K562 (cell line): Measurements from ENCODE around the gene UCP1. TPM values are rescaled to one million over a fixed set of nuclear protein-coding genes. Genes with fewer than 3 reads are reported as not detected.

Source experiments
- ARID1B ChIP-seq: fragments of 450-650 bp; IDR thresholded peaks from 2 replicates; pipeline ENCODE4 v1.6.1; 2016; ENCODE audit warnings: antibody characterized with exemption, mild to moderate bottlenecking, inconsistent platforms
- ARNT ChIP-seq, 2 experiments: fragments of 450-650 bp; IDR thresholded peaks; 2 replicates each; pipeline ENCODE4 v1.6.1; 2016; ENCODE audit warnings: mild to moderate bottlenecking in 1 of 2
- BRF1 ChIP-seq: IDR thresholded peaks from 3 replicates; pipeline ENCODE4 v1.6.1; 2011; ENCODE audit warnings: borderline replicate concordance, mild to moderate bottlenecking; ENCODE audit not compliant: insufficient read length; ENCODE audit errors: extremely low read depth
- CBFB ChIP-seq: sonication (generic); formaldehyde crosslinking; IDR thresholded peaks from 2 replicates; pipeline ENCODE4 v1.4.0; 2020; ENCODE audit warnings: mild to moderate bottlenecking, missing genetic modification reagents
- CREBBP ChIP-seq: IDR thresholded peaks from one replicate; pipeline ENCODE4 v1.6.1; 2012; ENCODE audit warnings: low read depth, mild to moderate bottlenecking, control low read depth, inconsistent platforms, low read length
- HIVEP1 ChIP-seq: fragments of 250-450 bp; sonication (Bioruptor Pico); IDR thresholded peaks from 2 replicates; pipeline ENCODE4 v1.4.0; 2020; ENCODE audit warnings: mild to moderate bottlenecking
- HOXB6 ChIP-seq: fragments of 250-450 bp; sonication (Bioruptor Pico); IDR thresholded peaks from 2 replicates; pipeline ENCODE4 v1.5.1; 2022; ENCODE audit warnings: mild to moderate bottlenecking, borderline replicate concordance
- JUN ChIP-seq, 2 experiments: sonication (generic) in 1 of 2; formaldehyde crosslinking in 1 of 2; IDR thresholded peaks; 2 replicates each; pipeline versions ENCODE4 v1.6.1 to v1.8.0; 2012 to 2022; ENCODE audit warnings: borderline replicate concordance in 2 of 2, mild to moderate bottlenecking in 2 of 2, improper control_type of control experiment in 1 of 2, low read depth in 1 of 2, low read length in 1 of 2, missing genetic modification reagents in 1 of 2
- MCM3 ChIP-seq: fragments of 450-650 bp; IDR thresholded peaks from 2 replicates; pipeline ENCODE4 v1.6.1; 2016
- NFXL1 ChIP-seq: fragments of 450-650 bp; formaldehyde crosslinking; IDR thresholded peaks from 2 replicates; pipeline ENCODE4 v1.4.0; 2021; ENCODE audit warnings: mild to moderate bottlenecking
- PTTG1 ChIP-seq: fragments of 450-650 bp; IDR thresholded peaks from 2 replicates; pipeline ENCODE4 v1.6.1; 2016; ENCODE audit warnings: low read depth, mild to moderate bottlenecking, missing genetic modification characterization, missing compliant biosample characterization
- SIX5 ChIP-seq, 2 experiments: IDR thresholded peaks; 2 replicates each; pipeline ENCODE4 v1.6.1; 2011; ENCODE audit warnings: low read length in 2 of 2, borderline replicate concordance in 1 of 2, low read depth in 1 of 2, mild to moderate bottlenecking in 1 of 2, moderate library complexity in 1 of 2; ENCODE audit not compliant: insufficient read depth in 1 of 2
- SMARCA5 ChIP-seq: fragments of 450-650 bp; IDR thresholded peaks from 2 replicates; pipeline ENCODE4 v1.6.1; 2016
- polyA plus RNA-seq, 8 experiments: library from polyadenylated mRNA; depleted of rRNA in 4 of 8; stranded (reverse) in 5 of 8; unstranded in 3 of 8; fragments of >200 nt; fragmentation: Nextera tagmentation in 2 of 8; fragmentation: Illumina TruSeq in 1 of 8; extraction: Ambion mirVana in 2 of 8; extraction: Trizol in 1 of 8; gene quantifications; 2 replicates each; pipeline versions ENCODE4 v1.2.1 to v1.2.3, GENCODE V29; 2011 to 2014; ENCODE audit warnings: inconsistent platforms in 1 of 8, missing spikeins in 1 of 8
- total RNA-seq, 7 experiments: library from RNA; depleted of rRNA in 6 of 7; stranded (reverse); fragments of >200 nt in 6 of 7; fragmentation: Illumina TruSeq in 2 of 7; extraction: Trizol in 2 of 7; gene quantifications; 2 replicates each; pipeline versions ENCODE4 v1.2.1 to v1.2.3, GENCODE V29; 2011 to 2021; ENCODE audit warnings: low replicate concordance in 1 of 7
- TF ChIP-seq, protein P1 (sequence below): fragments of 450-650 bp; IDR thresholded peaks from 2 replicates; pipeline ENCODE4 v1.6.1; 2016; ENCODE audit warnings: mild to moderate bottlenecking, moderate library complexity
- TF ChIP-seq, protein P2 (sequence below): sonication (generic); formaldehyde crosslinking; IDR thresholded peaks from 2 replicates; pipeline ENCODE4 v1.9.0; 2022; ENCODE audit warnings: mild to moderate bottlenecking, missing genetic modification reagents
- TF ChIP-seq, protein P3 (sequence below): fragments of 250-450 bp; sonication (Bioruptor Pico); IDR thresholded peaks from 2 replicates; pipeline ENCODE4 v1.8.0; 2021; ENCODE audit warnings: moderate library complexity, mild to moderate bottlenecking, inconsistent platforms

Gene UCP1
- total and polyA plus RNA-seq, 9 of the 15 experiments (the other 6 are each of a cell fraction or from before 2014, with no cell fraction given): not detected

GRCh38 chr4:140529434-140529833, 39.3 kb downstream of the UCP1 start (continued):
- TF ChIP-seq JUN (IDR thresholded peaks at IDR 0.05; ENCODE audit: borderline replicate concordance, low read depth, low read length) (0 out of 2 replicates have a peak, but pooled peaks have one; percentile 33), JUN (CRISPR knock-in tag; IDR thresholded peaks at IDR 0.05; ENCODE audit: borderline replicate concordance) (no peak), NFXL1 (no peak), MCM3 (no peak), ARID1B (peak; percentile 96), CREBBP (no peak), PTTG1 (tag) (no peak), ARNT (IDR thresholded peaks at IDR 0.05) (peak in 1 of 2 experiments; percentile 93; a peak in 2 of 4 replicates), HIVEP1 (CRISPR knock-in tag) (no peak), BRF1 (no peak), SIX5 (IDR thresholded peaks at IDR 0.05; ENCODE audit: borderline replicate concordance in 1 of 2, insufficient read depth in 1 of 2, low read depth in 1 of 2, low read length in 2 of 2) (no peak), CBFB (no peak), SMARCA5 (peak; percentile 37; the same call in 1 of the 2 replicates), HOXB6 (no peak)
- TF ChIP-seq, protein P1, sequence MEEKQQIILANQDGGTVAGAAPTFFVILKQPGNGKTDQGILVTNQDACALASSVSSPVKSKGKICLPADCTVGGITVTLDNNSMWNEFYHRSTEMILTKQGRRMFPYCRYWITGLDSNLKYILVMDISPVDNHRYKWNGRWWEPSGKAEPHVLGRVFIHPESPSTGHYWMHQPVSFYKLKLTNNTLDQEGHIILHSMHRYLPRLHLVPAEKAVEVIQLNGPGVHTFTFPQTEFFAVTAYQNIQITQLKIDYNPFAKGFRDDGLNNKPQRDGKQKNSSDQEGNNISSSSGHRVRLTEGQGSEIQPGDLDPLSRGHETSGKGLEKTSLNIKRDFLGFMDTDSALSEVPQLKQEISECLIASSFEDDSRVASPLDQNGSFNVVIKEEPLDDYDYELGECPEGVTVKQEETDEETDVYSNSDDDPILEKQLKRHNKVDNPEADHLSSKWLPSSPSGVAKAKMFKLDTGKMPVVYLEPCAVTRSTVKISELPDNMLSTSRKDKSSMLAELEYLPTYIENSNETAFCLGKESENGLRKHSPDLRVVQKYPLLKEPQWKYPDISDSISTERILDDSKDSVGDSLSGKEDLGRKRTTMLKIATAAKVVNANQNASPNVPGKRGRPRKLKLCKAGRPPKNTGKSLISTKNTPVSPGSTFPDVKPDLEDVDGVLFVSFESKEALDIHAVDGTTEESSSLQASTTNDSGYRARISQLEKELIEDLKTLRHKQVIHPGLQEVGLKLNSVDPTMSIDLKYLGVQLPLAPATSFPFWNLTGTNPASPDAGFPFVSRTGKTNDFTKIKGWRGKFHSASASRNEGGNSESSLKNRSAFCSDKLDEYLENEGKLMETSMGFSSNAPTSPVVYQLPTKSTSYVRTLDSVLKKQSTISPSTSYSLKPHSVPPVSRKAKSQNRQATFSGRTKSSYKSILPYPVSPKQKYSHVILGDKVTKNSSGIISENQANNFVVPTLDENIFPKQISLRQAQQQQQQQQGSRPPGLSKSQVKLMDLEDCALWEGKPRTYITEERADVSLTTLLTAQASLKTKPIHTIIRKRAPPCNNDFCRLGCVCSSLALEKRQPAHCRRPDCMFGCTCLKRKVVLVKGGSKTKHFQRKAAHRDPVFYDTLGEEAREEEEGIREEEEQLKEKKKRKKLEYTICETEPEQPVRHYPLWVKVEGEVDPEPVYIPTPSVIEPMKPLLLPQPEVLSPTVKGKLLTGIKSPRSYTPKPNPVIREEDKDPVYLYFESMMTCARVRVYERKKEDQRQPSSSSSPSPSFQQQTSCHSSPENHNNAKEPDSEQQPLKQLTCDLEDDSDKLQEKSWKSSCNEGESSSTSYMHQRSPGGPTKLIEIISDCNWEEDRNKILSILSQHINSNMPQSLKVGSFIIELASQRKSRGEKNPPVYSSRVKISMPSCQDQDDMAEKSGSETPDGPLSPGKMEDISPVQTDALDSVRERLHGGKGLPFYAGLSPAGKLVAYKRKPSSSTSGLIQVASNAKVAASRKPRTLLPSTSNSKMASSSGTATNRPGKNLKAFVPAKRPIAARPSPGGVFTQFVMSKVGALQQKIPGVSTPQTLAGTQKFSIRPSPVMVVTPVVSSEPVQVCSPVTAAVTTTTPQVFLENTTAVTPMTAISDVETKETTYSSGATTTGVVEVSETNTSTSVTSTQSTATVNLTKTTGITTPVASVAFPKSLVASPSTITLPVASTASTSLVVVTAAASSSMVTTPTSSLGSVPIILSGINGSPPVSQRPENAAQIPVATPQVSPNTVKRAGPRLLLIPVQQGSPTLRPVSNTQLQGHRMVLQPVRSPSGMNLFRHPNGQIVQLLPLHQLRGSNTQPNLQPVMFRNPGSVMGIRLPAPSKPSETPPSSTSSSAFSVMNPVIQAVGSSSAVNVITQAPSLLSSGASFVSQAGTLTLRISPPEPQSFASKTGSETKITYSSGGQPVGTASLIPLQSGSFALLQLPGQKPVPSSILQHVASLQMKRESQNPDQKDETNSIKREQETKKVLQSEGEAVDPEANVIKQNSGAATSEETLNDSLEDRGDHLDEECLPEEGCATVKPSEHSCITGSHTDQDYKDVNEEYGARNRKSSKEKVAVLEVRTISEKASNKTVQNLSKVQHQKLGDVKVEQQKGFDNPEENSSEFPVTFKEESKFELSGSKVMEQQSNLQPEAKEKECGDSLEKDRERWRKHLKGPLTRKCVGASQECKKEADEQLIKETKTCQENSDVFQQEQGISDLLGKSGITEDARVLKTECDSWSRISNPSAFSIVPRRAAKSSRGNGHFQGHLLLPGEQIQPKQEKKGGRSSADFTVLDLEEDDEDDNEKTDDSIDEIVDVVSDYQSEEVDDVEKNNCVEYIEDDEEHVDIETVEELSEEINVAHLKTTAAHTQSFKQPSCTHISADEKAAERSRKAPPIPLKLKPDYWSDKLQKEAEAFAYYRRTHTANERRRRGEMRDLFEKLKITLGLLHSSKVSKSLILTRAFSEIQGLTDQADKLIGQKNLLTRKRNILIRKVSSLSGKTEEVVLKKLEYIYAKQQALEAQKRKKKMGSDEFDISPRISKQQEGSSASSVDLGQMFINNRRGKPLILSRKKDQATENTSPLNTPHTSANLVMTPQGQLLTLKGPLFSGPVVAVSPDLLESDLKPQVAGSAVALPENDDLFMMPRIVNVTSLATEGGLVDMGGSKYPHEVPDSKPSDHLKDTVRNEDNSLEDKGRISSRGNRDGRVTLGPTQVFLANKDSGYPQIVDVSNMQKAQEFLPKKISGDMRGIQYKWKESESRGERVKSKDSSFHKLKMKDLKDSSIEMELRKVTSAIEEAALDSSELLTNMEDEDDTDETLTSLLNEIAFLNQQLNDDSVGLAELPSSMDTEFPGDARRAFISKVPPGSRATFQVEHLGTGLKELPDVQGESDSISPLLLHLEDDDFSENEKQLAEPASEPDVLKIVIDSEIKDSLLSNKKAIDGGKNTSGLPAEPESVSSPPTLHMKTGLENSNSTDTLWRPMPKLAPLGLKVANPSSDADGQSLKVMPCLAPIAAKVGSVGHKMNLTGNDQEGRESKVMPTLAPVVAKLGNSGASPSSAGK: peak; percentile 79
- TF ChIP-seq, protein P2, sequence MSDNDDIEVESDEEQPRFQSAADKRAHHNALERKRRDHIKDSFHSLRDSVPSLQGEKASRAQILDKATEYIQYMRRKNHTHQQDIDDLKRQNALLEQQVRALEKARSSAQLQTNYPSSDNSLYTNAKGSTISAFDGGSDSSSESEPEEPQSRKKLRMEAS: no peak; the same call in 1 of the 2 replicates
- TF ChIP-seq, protein P3, sequence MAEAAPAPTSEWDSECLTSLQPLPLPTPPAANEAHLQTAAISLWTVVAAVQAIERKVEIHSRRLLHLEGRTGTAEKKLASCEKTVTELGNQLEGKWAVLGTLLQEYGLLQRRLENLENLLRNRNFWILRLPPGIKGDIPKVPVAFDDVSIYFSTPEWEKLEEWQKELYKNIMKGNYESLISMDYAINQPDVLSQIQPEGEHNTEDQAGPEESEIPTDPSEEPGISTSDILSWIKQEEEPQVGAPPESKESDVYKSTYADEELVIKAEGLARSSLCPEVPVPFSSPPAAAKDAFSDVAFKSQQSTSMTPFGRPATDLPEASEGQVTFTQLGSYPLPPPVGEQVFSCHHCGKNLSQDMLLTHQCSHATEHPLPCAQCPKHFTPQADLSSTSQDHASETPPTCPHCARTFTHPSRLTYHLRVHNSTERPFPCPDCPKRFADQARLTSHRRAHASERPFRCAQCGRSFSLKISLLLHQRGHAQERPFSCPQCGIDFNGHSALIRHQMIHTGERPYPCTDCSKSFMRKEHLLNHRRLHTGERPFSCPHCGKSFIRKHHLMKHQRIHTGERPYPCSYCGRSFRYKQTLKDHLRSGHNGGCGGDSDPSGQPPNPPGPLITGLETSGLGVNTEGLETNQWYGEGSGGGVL (CRISPR knock-in tag): no peak
